Suppressor macrophage (primary cell): Measurements from ENCODE around the gene POLE.

Experiments used
- DNase-seq, 4 experiments: peaks; one replicate each; pipeline ENCODE4 v3.0.0-alpha.2; 2020 to 2022

Gene POLE

DNA sequence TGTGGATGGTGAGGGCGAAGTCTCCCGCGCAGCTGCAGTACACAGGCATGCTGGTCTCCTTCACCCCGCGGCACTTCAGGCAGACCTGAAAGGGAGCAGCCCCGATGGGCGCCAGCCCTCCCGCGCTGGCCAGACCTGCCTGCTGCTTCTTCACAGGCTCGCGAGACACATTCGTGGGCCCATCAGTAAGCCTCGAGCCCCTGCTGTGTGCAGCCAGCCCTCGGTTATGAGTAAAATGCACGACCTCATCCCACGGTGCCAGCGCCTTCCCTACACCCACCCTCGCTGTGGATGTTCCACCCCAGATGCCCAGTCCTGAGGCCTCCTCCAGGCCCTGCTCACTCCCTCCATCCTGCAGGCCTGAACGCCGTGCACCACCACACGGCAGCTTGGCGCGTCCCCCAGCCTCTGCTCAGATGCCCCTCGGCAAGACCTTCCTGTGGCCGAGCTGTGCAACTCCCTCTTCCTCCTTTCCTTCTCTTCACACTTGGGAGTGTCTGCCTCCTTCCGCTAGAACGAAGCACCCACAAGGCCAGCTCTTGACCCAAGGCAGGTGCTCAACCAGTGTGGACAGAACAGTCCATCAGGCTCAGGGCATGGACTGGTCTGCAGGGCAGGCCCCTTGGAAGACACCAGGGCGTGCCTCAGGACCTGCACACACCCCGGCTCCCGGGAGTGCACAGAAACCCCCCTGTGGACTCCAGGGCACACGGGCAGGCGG, 62.1 kb downstream of the POLE start:
- no peak for DNase-seq

DNA sequence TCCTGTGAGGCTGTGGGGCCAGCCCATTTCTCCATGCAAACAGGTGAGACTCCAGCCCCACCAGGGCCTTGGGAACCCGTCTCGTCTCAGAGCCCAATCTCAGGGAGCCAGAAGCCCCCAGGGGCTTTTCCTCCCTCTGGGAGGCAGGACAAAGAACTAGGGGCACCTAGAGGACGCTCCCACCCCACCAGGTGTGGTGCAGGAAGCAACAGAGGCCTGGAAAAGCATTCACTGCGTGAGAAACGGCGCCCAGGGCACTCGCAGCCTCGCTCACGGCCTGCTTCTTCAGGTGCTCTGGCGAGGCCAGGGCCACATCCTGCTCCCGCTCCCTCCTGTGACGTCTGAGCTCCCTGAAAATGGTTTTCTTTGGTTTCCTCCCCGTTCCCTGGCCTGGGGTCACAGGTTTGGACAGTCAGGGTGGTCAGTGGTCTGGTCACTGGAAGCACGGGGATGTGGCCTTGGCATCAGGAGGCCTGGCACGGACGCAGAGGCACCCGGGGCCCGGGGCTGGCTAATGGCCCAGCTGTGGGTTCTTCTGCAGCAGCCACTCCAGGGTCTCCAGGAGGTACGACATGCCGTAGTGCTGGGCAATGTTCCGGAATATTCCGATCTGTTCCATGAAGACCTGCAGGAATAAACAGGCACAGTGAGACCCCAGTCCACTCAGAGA, 62.8 kb downstream of the POLE start:
- DNase-seq: no peak

- DNase-seq: no peak
Observed at GRCh38 chr12:132623072-132623869, 63.9 kb downstream of the POLE start.

DNA sequence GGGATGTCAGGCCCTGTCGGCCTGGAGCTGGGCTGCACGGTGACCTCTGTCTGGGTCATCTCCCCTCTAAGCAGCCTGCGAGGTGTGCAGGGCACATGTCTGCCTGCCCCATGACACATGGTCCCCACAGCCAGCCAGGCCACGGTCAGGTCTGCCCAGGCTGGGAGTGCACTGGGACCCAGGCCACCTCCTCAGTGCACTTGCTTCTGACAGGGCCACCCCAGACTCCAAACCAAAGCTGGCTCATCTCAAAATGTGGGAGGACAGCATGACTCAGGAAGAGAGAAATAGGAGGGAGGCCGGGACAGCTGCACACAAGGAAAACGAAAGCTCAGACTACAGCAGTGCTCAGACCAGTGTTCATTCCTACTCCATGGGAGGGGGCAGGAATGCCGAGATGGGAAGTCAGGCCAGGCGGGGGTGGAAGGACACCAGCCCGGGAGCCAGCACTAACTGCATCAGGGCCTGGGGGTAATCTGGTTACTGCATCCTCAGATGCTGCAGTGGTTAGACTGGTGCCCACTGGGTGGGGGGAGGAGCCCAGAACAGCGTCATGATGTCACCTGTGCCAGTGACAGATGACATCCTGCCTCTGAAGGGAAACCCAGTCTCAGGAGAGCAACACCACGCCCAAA, 64.6 kb downstream of the POLE start:
- peak in 1 of 4 experiments; percentile 13 for DNase-seq

DNA sequence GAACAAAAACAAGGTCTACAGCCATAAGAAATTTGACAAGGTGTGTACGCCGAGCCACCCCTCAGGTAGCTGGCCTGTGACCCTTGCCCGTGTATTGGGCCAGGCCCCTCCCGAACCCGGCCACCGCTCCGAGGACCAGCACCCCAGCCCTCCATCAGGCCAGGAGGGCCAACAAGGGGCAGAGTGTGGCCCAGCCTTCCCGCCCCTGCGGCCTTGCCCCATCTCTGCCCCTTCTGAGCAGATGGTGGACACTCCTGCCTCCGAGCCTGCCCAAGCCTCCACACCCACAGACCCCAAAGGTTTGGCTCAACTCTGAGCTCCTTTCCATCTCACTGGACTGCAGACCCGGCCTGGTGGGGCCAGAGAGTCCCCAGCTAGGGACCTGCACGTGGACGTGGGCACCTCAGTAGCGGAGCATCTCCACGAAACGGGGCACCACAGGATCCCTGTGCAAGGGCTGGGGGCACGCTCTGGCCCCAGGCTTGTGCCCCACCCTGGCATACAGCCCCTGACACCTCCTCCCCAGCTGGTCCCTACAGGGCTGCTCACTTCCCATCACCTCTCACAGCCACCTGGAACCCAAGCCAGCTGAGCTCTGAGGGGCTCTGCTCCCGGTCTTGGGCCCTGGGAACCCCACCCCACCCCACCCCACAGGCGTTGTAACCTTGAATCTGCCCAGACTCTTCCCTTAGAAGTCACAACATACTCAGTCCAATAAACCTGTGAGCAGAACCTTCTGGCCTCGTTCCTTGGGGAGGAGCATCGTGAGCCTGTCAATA, 65.3 kb downstream of the POLE start:
- no peak for DNase-seq

DNA sequence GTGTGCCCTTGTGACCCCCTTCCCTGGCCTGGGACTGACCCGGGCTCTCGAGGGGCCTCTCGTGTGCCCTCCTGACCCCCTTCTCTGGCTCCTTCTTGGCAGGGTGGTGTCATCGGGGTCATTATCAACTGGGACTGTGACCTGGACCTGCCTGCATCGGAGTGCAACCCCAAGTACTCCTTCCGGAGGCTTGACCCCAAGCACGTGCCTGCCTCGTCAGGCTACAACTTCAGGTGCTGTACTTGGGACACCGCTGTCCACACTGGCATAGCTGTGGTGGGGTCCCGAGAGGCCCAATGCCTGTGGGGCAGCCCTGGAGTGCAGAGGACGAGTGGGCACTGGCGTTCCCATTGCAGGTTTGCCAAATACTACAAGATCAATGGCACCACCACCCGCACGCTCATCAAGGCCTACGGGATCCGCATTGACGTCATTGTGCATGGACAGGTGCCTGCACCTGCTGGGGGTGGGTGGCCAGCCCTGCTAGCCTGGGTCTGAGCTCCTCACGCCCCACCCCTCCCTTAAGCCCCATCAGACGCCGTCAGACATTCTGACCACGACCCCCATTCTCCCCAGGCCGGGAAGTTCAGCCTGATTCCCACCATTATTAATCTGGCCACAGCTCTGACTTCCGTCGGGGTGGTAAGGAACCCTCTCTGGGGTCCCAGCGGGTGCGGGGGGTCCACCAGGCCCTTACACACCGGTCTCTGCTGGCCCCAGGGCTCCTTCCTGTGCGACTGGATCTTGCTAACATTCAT, 66.1 kb downstream of the POLE start:
- DNase-seq: no peak

DNA sequence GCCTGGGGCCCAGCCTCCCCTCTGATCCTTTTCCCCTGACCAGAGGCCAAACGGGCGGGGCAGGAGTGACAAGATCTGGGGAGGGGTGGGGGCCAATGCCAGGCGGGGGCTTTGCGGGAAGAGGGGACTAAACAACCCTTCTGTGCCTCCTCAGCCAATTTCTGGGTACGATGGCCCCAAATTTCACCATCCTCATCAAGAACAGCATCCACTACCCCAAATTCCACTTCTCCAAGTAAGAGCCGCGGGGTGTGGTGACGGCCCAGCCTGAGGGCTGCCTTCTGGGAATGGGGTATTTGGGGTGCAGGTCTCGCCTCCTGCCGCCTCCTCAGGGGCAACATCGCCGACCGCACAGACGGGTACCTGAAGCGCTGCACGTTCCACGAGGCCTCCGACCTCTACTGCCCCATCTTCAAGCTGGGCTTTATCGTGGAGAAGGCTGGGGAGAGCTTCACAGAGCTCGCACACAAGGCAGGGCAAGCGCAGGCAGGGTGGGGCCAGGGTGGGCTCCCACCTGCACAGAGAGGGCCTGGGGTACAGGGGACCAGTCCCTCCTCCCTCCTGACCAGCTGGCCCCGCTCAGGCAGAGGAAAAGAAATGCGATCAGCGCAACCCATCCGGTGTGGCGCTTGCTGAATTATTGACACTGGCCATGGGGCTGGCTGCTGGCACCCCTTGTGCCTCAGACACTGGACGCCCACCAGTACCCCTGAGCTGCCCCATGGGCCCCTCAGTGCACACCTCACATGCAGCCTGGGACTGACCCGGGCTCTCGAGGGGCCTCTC, 66.8 kb downstream of the POLE start:
- no peak for DNase-seq

DNA sequence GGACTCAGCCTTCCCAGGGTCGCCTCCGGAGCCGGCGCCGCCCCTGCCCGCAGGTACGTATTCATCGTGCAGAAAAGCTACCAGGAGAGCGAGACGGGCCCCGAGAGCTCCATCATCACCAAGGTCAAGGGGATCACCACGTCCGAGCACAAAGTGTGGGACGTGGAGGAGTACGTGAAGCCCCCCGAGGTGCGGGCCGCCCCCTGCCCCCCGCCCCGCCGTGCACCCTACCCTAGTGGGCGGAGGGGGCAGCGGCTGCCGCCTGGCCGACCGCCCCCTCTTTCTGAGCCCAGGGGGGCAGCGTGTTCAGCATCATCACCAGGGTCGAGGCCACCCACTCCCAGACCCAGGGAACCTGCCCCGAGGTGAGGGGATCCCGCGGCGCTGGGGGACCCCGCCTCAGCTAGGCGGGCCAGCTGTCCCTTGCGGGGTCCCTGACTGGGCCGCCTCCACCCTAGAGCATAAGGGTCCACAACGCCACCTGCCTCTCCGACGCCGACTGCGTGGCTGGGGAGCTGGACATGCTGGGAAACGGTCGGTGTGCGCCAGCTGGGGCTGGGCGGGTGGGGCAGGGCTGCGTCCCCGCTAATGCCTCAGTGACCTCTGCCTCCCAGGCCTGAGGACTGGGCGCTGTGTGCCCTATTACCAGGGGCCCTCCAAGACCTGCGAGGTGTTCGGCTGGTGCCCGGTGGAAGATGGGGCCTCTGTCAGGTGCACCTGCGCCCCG, 67.6 kb downstream of the POLE start:
- DNase-seq: no peak

GRCh38 chr12:132619071-132619385, 68.1 kb downstream of the POLE start:
- no peak for DNase-seq

GRCh38 chr12:132618683-132619043, 68.5 kb downstream of the POLE start, which contains the start of gene P2RX2:
Gene P2RX2 (plus strand): TSS chr12:132618776. CDS start chr12:132618817, 41 bp downstream.
- no peak for DNase-seq

GRCh38 chr12:132617822-132618682, 69.1 kb downstream of the POLE start:
- DNase-seq: no peak

DNA sequence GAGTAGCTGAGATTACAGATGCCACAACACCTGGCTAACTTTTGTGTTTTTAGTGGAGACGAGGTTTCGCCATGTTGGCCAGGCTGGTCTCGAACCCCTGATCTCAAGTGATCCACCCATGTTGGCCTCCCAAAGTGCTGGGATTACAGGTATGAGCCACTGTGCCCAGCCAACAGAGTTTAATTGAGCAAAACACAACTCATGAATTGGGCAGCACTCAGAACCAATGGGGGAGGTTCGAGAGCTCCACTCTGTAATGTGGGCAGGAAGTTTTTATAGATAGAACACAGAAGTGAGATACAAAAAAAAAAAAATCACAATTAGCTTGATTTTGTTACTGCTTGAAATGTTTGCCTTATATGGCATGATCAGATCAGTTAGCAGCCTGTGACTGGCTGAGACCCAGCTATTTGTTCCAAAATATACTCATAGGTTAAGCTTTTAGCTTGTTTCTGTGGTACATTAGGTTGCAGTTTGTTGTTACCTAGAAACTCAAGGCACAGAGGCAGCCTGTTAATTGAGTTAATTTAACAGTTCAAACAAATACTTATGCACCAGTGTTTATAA, 69.9 kb downstream of the POLE start:
- DNase-seq: no peak

DNA sequence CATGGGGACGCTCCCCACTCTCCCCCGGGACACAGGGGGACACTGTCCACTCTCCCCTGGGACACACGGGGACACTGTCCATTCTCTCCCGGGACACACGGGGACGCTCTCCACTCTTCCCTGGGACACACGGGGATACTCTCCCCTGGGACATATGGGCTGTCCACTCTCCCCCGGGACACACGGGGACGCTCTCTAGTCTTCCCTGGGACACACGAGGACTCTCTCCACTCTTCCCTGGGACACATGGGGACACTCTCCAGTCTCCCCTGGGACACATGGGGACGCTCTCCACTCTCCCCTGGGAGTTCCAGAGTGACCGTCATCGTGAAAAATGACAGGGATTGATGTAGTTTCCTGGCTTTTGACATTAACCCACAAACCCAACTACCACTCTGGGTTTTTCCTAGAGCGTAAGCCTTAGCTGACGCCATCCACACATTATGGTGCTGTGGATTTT, 71.5 kb downstream of the POLE start:
- DNase-seq: no peak

DNA sequence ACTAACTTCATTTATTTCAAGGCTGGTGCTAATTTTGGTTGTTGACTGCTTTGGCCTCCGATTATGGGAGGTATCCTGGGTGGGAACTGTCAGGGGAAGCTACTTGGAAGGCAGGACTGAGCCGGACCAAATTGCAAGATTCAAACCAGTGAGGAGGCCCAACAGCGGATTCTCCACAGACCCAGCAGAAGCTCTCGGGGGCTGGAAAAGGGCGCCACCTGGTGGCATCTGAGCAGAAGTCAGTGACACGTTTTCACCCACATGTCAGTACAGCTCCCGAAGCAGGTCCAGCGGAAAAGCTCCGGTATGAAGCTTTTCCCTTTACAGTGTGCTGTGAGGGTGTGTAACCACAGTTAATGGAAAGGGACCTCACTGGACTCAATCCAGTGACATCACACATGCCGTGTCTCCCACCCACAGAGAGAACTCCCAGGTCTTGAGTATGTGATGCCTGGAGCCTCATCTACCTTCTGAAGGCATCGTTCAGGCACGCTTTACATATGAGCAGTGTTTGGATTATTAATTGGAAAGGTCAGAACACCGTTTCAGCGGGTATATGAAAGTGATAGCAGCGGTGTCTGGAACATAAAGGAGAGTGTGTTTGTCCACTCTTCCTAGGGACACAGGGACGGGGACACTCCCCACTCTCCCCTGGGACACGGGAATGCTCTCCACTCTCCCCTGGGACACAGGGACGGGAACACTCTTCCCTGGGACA, 72.1 kb downstream of the POLE start:
- DNase-seq: peak; percentile 83 to 91 (median 88)

- no peak for DNase-seq
Observed at GRCh38 chr12:132614029-132614428, 73.1 kb downstream of the POLE start.

- no peak for DNase-seq
Observed at GRCh38 chr12:132611620-132612019, 75.5 kb downstream of the POLE start.

DNA sequence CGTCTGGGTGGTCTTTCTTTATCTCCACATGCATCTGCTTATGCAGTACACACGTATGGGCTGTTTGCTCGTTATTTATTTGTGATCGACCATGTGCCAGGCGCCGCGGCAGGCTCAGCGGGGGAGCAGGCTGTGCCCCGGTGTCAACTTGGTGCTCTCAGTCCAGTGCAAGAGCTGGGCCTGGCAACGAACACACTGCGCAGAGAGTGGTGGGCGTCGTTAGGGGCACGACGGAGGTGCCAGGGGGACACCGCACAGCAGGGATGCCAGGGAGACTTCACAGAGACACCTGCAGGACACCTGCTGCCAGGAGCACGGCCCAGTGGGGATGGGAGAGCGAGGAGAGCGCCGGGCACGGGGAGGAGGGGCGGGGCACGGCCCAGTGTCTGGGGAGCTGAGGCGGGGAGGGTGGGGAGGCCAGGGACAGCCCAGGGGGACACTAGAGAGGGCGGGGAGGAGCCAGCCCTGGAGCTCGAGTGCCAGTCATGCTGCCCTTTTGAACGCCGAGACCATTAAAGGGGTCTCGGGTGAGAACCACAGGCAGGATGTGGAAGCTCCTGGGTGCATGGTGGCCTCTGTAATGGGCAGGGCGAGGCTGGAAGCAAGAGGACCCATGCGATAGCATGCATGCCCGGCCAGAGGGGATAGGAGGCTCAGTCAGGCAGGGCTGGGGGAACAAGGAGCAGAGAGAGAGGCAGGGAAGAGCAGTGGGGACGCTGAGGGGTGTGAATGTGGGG, 76.1 kb downstream of the POLE start:
- DNase-seq: no peak
